GM18526 (cell line): ENCODE results near the gene TMEM139.

Source experiments
- POLR2A ChIP-seq: IDR thresholded peaks from 3 replicates; pipeline ENCODE4 v1.6.1; 2011; ENCODE audit not compliant: insufficient read length; ENCODE audit errors: extremely low read depth

The TMEM139 gene

GRCh38 chr7:143250822-143251221 lies 33.9 kb upstream of the TMEM139 start:
- TF ChIP-seq POLR2A, result no peak

- TF ChIP-seq POLR2A, result no peak
These were observed 32.8 kb upstream of the TMEM139 start for GRCh38 chr7:143252006-143252405.

GRCh38 chr7:143255564-143255963 lies 29.2 kb upstream of the TMEM139 start:
- no peak for TF ChIP-seq POLR2A

- TF ChIP-seq POLR2A, result no peak
These were observed 28.4 kb upstream of the TMEM139 start for GRCh38 chr7:143256325-143256724.

GRCh38 chr7:143256932-143257331 lies 27.8 kb upstream of the TMEM139 start:
- no peak for TF ChIP-seq POLR2A

- TF ChIP-seq POLR2A, result no peak
These were observed 27.3 kb upstream of the TMEM139 start for GRCh38 chr7:143257501-143257900.

- no peak for TF ChIP-seq POLR2A
These were observed 25.9 kb upstream of the TMEM139 start for GRCh38 chr7:143258831-143259230.

- TF ChIP-seq POLR2A, result no peak
These were observed 25.0 kb upstream of the TMEM139 start for GRCh38 chr7:143259765-143260164.

- TF ChIP-seq POLR2A, result no peak
These were observed 22.9 kb upstream of the TMEM139 start for GRCh38 chr7:143261901-143262300.

- peak; percentile 97 for TF ChIP-seq POLR2A
These were observed 21.2 kb upstream of the TMEM139 start, which contains the start of gene GSTK1 for GRCh38 chr7:143263266-143264195. Gene GSTK1, plus strand, starts transcription at chr7:143263441. Its CDS starts 73 bp downstream, at chr7:143263514.

GRCh38 chr7:143265017-143265693 lies 19.6 kb upstream of the TMEM139 start:
- no peak for TF ChIP-seq POLR2A

GRCh38 chr7:143269251-143269650 lies 15.5 kb upstream of the TMEM139 start:
- TF ChIP-seq POLR2A, result no peak

GRCh38 chr7:143271240-143271639 lies 13.5 kb upstream of the TMEM139 start:
- TF ChIP-seq POLR2A, result no peak

GRCh38 chr7:143272871-143273270 lies 11.9 kb upstream of the TMEM139 start:
- no peak for TF ChIP-seq POLR2A

- TF ChIP-seq POLR2A, result no peak
These were observed 5.3 kb upstream of the TMEM139 start for GRCh38 chr7:143279186-143280098.
